T-helper 17 cell (primary cell): ENCODE measurements around the gene CDH6. TPM values are rescaled to one million over a fixed set of nuclear protein-coding genes. Genes with fewer than 3 reads are reported as not detected.

Experiments used
- ATAC-seq: fragments of 150-1000 bp; cut with Tn5 transposase; 2 replicates; pipeline ENCODE4 v1.10.0; 2021; ENCODE audit warnings: mild to moderate bottlenecking, moderate library complexity
- DNase-seq, 3 donors: peaks; one replicate each; pipeline versions ENCODE4 v3.0.0 to v3.0.0-alpha.2; 2020 to 2021
- H3K9me3 ChIP-seq: one replicate; pipeline ENCODE4 v1.7.0; 2013; ENCODE audit warnings: low read length, mild to moderate bottlenecking; ENCODE audit not compliant: control insufficient read depth, poor library complexity, severe bottlenecking
- H3K27ac Mint-ChIP-seq: one replicate; pipeline ENCODE4 v1.8.0; 2022; ENCODE audit warnings: mild to moderate bottlenecking, moderate library complexity, mixed read lengths
- H3K27me3 Mint-ChIP-seq: one replicate; pipeline ENCODE4 v1.8.0; 2022; ENCODE audit warnings: mixed read lengths
- H3K36me3 Mint-ChIP-seq: one replicate; pipeline ENCODE4 v1.8.0; 2022; ENCODE audit warnings: low read depth, mixed read lengths
- H3K4me1 Mint-ChIP-seq: one replicate; pipeline ENCODE4 v1.8.0; 2022; ENCODE audit warnings: mild to moderate bottlenecking, mixed read lengths
- H3K4me3 Mint-ChIP-seq: one replicate; pipeline ENCODE4 v1.8.0; 2022; ENCODE audit warnings: mild to moderate bottlenecking, moderate library complexity, mixed read lengths
- total RNA-seq, 4 donors: library from RNA in 2 of 4; stranded (reverse) in 2 of 4; gene quantifications; one replicate each; pipeline ENCODE4 v1.2.3 and lab custom pipeline; 2022 to 2026

Gene CDH6
- total RNA-seq, 2 donors from 2014 or later = 0.21 TPM; not detected in 1

DNA sequence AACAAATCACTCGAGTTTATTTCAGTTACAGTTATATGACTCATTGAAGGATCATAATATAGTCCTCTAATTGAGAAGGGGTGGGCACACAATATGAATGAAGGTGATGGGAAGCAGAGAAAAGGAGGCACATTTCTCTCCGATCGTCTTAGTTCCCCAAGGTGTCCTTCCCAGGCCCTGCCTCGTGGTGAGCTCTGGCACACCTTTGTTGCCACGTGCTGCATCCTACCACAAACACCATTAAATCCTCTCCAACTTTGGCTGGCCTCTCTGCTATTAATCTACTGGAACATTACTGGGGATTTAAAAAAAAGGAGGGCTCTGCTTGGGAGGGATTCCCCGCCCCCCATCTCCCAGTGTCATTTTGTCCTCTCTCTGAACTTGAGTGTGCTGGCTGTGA, 42.9 kb downstream of the CDH6 start:
- H3K4me1 Mint-ChIP-seq = no peaks in the 10 kb centered on the region
- no peak overlapping the region for H3K27ac Mint-ChIP-seq
- no peak for ATAC-seq
- no peak overlapping the region for H3K4me3 Mint-ChIP-seq
- DNase-seq = no peak
- no peaks in the 10 kb centered on the region for H3K9me3 ChIP-seq
- peaks cover 13% of the 10 kb centered on the region for H3K27me3 Mint-ChIP-seq
- H3K36me3 Mint-ChIP-seq = no peaks in the 10 kb centered on the region

DNA sequence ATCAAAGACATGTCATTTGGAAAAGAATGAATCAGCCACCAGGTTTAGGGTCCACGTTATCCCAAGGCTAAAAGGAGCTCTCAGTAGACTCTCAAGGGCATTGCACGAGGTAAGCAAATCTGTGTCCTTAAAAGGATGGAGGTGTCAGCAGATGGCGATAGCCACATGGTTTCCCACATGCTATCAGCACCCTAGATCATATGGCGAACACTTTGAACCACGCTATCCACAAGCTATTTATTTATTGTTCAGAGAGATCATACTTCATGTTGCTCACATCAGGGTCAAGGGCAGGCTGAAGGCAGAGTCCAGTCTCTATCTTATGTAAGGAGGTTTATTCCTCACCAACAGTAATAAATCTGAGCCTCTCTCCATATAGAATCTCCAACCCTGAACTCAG, 43.7 kb downstream of the CDH6 start:
- DNase-seq = no peak
- Mint-ChIP-seq H3K36me3 (no peaks in the 10 kb centered on the region), H3K27ac (no peak overlapping the region), H3K4me3 (no peak overlapping the region), H3K4me1 (no peaks in the 10 kb centered on the region), H3K27me3 (peaks cover 11% of the 10 kb centered on the region)
- no peaks in the 10 kb centered on the region for H3K9me3 ChIP-seq
- ATAC-seq = no peak

DNA sequence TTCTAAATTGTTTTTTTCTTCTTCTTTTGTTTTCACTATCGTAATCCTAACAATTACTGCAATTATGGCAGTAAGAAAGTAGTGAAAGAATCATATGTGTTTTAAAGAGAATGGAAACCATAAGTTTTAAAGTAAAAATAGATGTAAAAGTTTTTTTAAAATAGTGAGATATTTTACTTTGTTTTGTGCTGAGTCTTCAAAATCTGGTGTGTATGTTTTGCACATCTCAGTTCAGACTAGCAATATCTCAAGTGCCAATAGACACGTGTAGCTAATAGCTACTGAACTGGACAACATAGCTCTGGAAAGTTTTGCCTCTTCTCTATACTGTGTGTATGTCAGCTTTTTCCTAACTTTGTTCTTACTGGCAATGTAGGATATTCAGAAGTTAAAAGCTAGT, 45.0 kb downstream of the CDH6 start:
- no peaks in the 10 kb centered on the region for H3K36me3 Mint-ChIP-seq
- no peak for DNase-seq
- no peak for ATAC-seq
- H3K27me3 Mint-ChIP-seq = peaks cover 5% of the 10 kb centered on the region
- H3K4me3 Mint-ChIP-seq = no peak overlapping the region
- no peaks in the 10 kb centered on the region for H3K4me1 Mint-ChIP-seq
- H3K27ac Mint-ChIP-seq = no peak overlapping the region
- H3K9me3 ChIP-seq = no peaks in the 10 kb centered on the region

DNA sequence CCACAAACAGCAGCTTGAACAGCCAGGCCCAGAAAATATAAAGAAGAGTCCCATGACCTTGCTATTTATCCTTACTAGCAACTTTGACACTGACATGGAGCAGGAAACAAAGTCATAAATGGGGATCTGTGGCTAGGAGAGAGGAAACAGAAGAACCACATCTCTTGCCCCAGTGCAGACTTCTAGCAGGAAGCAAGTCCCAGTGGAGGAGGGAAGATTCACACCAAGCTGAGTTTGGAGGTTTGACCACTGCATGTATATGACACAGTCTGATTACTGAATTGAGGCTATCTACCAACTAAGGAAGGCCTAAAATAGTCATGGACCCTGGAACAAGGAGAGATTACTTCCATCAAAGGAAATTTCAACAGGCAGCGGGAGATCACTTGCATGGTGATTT, 51.4 kb downstream of the CDH6 start:
- DNase-seq (no peak), ATAC-seq (no peak)
- H3K27me3 Mint-ChIP-seq = no peaks in the 10 kb centered on the region
- H3K4me3 Mint-ChIP-seq = no peak overlapping the region
- no peaks in the 10 kb centered on the region for H3K9me3 ChIP-seq
- H3K4me1 Mint-ChIP-seq = no peaks in the 10 kb centered on the region
- H3K27ac Mint-ChIP-seq = no peak overlapping the region
- H3K36me3 Mint-ChIP-seq = no peaks in the 10 kb centered on the region

DNA sequence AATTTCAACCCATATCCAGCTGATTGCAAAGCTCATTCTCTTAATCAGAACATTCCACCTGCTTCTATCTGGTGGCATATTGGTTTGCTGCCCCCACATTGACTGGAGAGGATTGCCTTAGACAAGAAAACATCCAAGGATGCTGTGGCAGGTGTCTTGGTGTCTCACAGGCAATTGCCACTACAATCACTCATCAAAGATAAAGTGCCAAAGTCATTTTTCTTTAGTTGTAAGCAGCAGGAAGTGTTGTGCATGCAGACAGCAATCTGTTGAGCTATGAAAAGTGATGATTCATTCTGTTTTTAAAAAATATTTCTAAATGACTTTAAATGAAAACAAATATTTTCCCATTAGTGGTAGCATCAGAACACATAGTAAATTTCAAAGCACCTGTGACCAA, 53.9 kb downstream of the CDH6 start:
- H3K4me3 Mint-ChIP-seq = no peak overlapping the region
- ATAC-seq (no peak), DNase-seq (no peak)
- no peaks in the 10 kb centered on the region for H3K27me3 Mint-ChIP-seq
- no peaks in the 10 kb centered on the region for H3K9me3 ChIP-seq
- no peaks in the 10 kb centered on the region for H3K4me1 Mint-ChIP-seq
- no peak overlapping the region for H3K27ac Mint-ChIP-seq
- H3K36me3 Mint-ChIP-seq = no peaks in the 10 kb centered on the region

DNA sequence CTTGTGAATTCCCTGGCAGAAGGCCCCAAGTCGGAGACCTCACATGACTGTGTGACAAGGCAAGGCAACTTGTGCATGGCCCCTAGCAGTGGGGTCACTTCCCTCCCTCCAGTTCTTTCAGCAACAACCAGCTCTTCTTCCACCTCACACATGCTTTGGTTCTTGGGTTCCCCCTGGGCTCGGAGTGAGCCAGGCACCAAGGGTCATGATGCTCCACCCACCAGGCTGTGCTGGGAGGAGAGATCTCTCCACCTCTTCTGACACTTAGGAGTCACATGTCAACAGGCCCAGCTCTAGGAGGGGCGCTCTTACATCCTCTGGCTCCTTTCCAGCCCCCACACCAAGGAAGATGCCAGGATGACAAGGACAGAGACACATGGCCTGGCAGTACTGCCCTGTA, 56.7 kb downstream of the CDH6 start:
- ATAC-seq (no peak), DNase-seq (no peak)
- H3K9me3 ChIP-seq = no peaks in the 10 kb centered on the region
- H3K4me1 Mint-ChIP-seq = no peaks in the 10 kb centered on the region
- H3K27ac Mint-ChIP-seq = no peak overlapping the region
- no peaks in the 10 kb centered on the region for H3K36me3 Mint-ChIP-seq
- H3K27me3 Mint-ChIP-seq = no peaks in the 10 kb centered on the region
- no peak overlapping the region for H3K4me3 Mint-ChIP-seq

DNA sequence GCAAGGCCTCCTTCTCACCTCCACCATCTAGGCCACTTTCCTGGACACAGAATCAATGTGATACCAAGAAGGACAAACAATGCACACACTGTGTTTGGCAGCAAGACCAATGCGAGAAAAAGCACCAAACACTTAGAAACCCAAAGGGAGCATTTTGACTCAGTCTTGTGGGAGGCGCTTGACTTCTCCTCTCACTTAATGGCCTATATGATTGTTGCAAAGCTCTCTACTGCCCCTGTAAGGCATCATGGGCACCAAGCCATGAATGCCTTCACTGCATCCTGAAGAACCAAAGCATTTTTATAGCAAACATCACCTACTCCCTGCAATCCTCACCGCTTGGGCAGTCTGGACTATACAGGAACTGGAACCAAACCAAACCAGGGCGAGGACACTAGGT, 57.5 kb downstream of the CDH6 start:
- Mint-ChIP-seq H3K27ac (no peak overlapping the region), H3K36me3 (no peaks in the 10 kb centered on the region)
- DNase-seq = no peak

DNA sequence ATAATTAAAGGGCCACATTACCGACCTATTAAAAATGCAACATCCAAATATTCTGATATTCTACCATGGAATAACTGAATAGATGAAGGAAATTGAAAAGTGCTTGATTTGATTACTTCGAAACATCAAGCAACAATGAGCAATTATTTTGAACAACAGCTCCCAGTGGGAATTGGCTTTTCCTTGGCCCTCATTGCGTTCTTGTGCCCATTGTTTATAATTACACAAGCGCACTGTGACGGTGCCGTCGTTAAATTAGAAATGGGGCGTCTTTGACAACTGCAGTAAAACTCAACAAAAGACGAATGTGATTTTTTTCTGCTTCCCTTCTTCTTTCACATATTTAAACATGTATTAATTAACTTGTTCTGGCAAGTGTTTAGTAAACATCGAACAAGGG, 61.6 kb downstream of the CDH6 start:
- DNase-seq (no peak), ATAC-seq (no peak)
- H3K27ac Mint-ChIP-seq = no peak overlapping the region
- no peaks in the 10 kb centered on the region for H3K4me1 Mint-ChIP-seq
- H3K9me3 ChIP-seq = no peaks in the 10 kb centered on the region
- no peak overlapping the region for H3K4me3 Mint-ChIP-seq
- peaks cover 5% of the 10 kb centered on the region for H3K27me3 Mint-ChIP-seq
- H3K36me3 Mint-ChIP-seq = no peaks in the 10 kb centered on the region

More for the DNA sequence above, 57.5 kb downstream of the CDH6 start:
- Mint-ChIP-seq H3K4me1 (no peaks in the 10 kb centered on the region), H3K27me3 (no peaks in the 10 kb centered on the region), H3K4me3 (no peak overlapping the region)
- H3K9me3 ChIP-seq = no peaks in the 10 kb centered on the region
- no peak for ATAC-seq

DNA sequence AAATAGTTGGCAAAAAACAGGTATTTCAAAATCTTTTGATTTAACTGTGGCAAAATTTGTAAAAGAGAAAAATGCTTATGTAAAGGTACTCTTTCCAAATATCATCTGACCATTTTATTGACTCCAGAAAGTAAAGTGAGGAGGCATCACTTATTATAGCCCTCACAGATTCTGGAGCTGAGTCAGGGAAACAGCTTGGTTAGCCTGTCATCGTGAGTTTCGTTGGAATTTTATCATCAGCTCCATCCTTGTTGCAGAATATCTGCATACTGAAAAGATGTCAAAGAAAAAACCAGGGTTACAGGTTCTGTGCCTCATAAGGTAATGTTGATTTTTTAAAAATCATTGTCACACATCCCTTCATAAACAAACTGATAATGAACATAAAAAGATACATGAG, 74.8 kb downstream of the CDH6 start:
- Mint-ChIP-seq H3K36me3 (no peaks in the 10 kb centered on the region), H3K27ac (no peak overlapping the region), H3K27me3 (peaks cover 24% of the 10 kb centered on the region), H3K4me3 (no peak overlapping the region), H3K4me1 (no peaks in the 10 kb centered on the region)
- no peaks in the 10 kb centered on the region for H3K9me3 ChIP-seq
- ATAC-seq (no peak), DNase-seq (no peak)

DNA sequence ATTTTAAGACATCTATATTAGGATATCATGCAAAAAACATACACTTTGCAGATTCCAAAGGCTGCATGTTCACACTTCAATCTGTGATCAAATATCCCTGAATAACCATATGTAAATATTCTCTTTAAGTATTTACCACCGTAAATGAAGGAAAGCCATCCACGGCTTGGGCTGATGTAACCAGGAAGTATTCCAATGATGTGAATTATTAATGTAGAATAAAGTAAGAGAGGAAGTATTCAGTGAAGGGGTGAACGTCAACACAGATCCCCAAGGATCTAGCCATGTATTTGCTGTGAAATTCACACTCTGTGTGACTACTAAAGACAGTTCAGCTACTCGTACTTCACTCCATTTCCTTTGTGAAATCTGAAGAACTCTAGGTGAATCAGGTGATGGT, 75.2 kb downstream of the CDH6 start:
- no peak for DNase-seq

DNA sequence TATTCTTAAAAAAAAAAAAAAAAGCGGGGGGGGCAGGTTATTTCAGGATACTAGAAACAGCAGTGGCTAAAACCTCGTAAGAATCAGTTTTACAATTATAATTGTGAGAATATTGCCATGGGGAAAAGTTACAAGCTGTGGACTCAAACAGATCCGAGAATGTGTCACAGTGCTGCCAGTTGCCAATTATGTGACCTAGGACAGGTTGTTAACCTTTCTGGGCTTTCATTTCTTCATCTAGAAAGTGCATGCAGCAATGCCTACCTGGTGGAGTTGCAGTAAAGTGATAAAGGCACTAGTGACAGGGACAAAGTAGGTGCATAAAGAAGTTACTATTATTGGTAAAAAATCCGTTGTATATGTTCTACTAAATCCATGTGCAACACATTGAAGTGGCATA, 75.8 kb downstream of the CDH6 start:
- DNase-seq (no peak), ATAC-seq (no peak)
- Mint-ChIP-seq H3K36me3 (no peaks in the 10 kb centered on the region), H3K4me3 (no peak overlapping the region), H3K27me3 (peaks cover 31% of the 10 kb centered on the region), H3K27ac (no peak overlapping the region), H3K4me1 (no peaks in the 10 kb centered on the region)
- H3K9me3 ChIP-seq = no peaks in the 10 kb centered on the region

More for the DNA sequence above, 75.2 kb downstream of the CDH6 start:
- Mint-ChIP-seq H3K4me1 (no peaks in the 10 kb centered on the region), H3K27me3 (peaks cover 25% of the 10 kb centered on the region), H3K36me3 (no peaks in the 10 kb centered on the region), H3K4me3 (no peak overlapping the region), H3K27ac (no peak overlapping the region)
- ATAC-seq = no peak
- no peaks in the 10 kb centered on the region for H3K9me3 ChIP-seq

DNA sequence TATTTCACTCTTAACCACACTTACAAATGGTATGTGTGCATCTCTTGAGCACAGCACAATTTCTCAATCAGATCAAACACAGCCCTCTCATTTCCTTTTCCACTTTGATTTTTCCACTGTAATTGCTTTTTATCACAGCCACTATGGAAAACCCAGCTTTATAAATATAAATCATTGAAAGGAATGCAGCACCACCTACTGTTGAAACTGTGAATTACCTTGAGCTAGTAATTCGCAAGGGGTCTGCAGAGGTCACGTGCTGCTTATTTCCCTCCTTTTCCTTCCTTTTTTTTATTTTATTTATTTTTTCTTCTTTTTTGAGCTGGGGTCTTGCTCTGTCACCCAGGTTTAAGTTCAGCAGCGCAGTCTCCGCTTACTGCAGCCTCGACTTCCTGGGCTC, 76.9 kb downstream of the CDH6 start:
- H3K4me1 Mint-ChIP-seq = no peaks in the 10 kb centered on the region
- ATAC-seq (no peak), DNase-seq (no peak)

DNA sequence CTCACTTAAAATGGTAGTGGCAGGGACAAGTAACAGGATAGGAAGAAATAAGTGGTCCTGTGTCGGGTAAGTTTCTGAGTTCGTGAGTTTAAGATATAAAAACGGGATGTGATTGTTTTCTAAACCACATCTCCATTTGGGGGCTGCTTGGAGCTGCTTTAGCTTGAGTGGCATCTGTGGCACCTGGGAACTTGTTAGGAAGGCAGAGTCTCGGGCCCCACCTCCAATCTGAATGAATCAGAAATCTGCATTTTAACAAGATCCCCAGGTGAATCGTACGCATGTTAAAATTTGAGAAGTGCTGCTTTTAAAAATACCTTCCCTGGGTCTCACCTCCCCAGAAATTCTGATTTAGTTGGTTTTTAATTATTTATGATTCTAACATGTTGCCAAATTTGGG, 78.1 kb downstream of the CDH6 start:
- H3K9me3 ChIP-seq = no peaks in the 10 kb centered on the region
- ATAC-seq (no peak), DNase-seq (no peak)
- H3K27ac Mint-ChIP-seq = no peak overlapping the region
- peaks cover 31% of the 10 kb centered on the region for H3K27me3 Mint-ChIP-seq
- H3K4me3 Mint-ChIP-seq = no peak overlapping the region
- no peaks in the 10 kb centered on the region for H3K4me1 Mint-ChIP-seq
- no peaks in the 10 kb centered on the region for H3K36me3 Mint-ChIP-seq

More for the DNA sequence above, 76.9 kb downstream of the CDH6 start:
- Mint-ChIP-seq H3K36me3 (no peaks in the 10 kb centered on the region), H3K27me3 (peaks cover 31% of the 10 kb centered on the region), H3K27ac (no peak overlapping the region), H3K4me3 (no peak overlapping the region)
- no peaks in the 10 kb centered on the region for H3K9me3 ChIP-seq

DNA sequence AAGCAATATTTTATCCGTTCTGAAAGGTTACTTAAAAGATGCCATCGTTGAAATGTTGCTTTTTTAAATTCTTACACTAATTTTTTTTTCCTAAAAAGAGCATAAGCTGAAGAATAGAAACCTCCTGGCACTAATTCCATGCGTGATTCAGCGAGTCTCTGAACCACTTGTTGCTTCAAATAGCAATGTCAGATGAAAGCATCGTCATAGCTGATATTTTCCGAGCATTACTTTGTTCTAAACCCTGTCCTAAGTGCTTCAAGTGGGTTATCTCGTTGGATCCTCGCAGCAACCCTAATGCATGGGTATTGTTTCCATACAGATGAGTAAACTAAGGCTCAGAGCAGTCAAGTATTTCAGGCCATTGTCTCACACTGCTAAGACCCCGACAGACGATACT, 79.7 kb downstream of the CDH6 start:
- Mint-ChIP-seq H3K4me1 (no peaks in the 10 kb centered on the region), H3K36me3 (no peaks in the 10 kb centered on the region), H3K27me3 (peaks cover 22% of the 10 kb centered on the region), H3K27ac (no peak overlapping the region), H3K4me3 (no peak overlapping the region)
- no peak for DNase-seq
- no peak for ATAC-seq
- no peaks in the 10 kb centered on the region for H3K9me3 ChIP-seq
